IMR-90 (cell line): Measurements from ENCODE around the gene F11. TPM values are rescaled to one million over a fixed set of nuclear protein-coding genes. Genes with fewer than 3 reads are reported as not detected.

Experiments
- ATAC-seq: fragments of 200-7000 bp; cut with Tn5 transposase; 2 replicates; pipeline ENCODE4 v1.9.1; 2020; ENCODE audit warnings: low read depth, mild to moderate bottlenecking, moderate library complexity
- BruUV-seq: library from RNA; stranded (reverse); fragments of 400-500 nt; replicated peaks from 2 replicates; lab custom pipeline; 2021; lab: Mats Ljungman, UMichigan
- CTCF ChIA-PET: fragments of 300-600 bp; formaldehyde crosslinking; extraction: SDS; loops from one replicate; lab custom pipeline; 2021; ENCODE audit warnings: antibody characterized with exemption; lab: Yijun Ruan, JAX
- POLR2A ChIA-PET: fragments of 300-600 bp; sonication (Branson Sonifier 250); formaldehyde crosslinking; loops from one replicate; lab custom pipeline; 2022; ENCODE audit warnings: antibody characterized with exemption; ENCODE audit not compliant: unreplicated experiment; lab: Charles Lee
- DNase-seq: peaks from one replicate; pipeline ENCODE4 v3.0.0; 2013
- H2AFZ ChIP-seq: replicated peaks from 2 replicates; pipeline ENCODE3; 2013; ENCODE audit warnings: low read length, mild to moderate bottlenecking; ENCODE audit not compliant: poor library complexity
- H2AK5ac ChIP-seq: 2 replicates; pipeline ENCODE4 v1.6.1; 2013; ENCODE audit warnings: low read depth, low read length, inconsistent platforms
- H2AK9ac ChIP-seq: replicated peaks from 2 replicates; pipeline ENCODE3; 2013; ENCODE audit warnings: mild to moderate bottlenecking, low read depth, low read length, moderate library complexity; ENCODE audit not compliant: poor library complexity
- H2BK120ac ChIP-seq: 2 replicates; pipeline ENCODE4 v1.6.1; 2013; ENCODE audit warnings: low read depth, low read length, inconsistent platforms
- H2BK15ac ChIP-seq: 3 replicates; pipeline ENCODE4 v1.6.1; 2013; ENCODE audit warnings: low read depth, low read length, inconsistent platforms
- H2BK20ac ChIP-seq: 2 replicates; pipeline ENCODE4 v1.6.1; 2013; ENCODE audit warnings: low read depth, mild to moderate bottlenecking, inconsistent platforms, low read length, moderate library complexity
- H2BK5ac ChIP-seq: 2 replicates; pipeline ENCODE4 v1.6.1; 2013; ENCODE audit warnings: mild to moderate bottlenecking, low read depth, low read length, inconsistent platforms; ENCODE audit not compliant: poor library complexity, severe bottlenecking
- H3K14ac ChIP-seq: replicated peaks from 2 replicates; pipeline ENCODE4 v1.6.1; 2013; ENCODE audit warnings: low read depth, low read length, inconsistent platforms
- H3K18ac ChIP-seq: 2 replicates; pipeline ENCODE4 v1.6.1; 2013; ENCODE audit warnings: low read depth, low read length, control low read depth
- H3K23ac ChIP-seq: 2 replicates; pipeline ENCODE4 v1.6.1; 2013; ENCODE audit warnings: low read depth, low read length, inconsistent platforms
- H3K27ac ChIP-seq: 2 replicates; pipeline ENCODE4 v1.5.1; 2013; ENCODE audit warnings: mild to moderate bottlenecking, control low read depth, low read length; ENCODE audit not compliant: insufficient read depth
- H3K27me3 ChIP-seq: 2 replicates; pipeline ENCODE4 v1.6.1; 2013; ENCODE audit warnings: low read length; ENCODE audit not compliant: control insufficient read depth, insufficient read depth
- H3K36me3 ChIP-seq: 2 replicates; pipeline ENCODE4 v1.6.1; 2013; ENCODE audit warnings: low read length, mixed read lengths; ENCODE audit not compliant: control insufficient read depth, insufficient read depth
- H3K4ac ChIP-seq: 2 replicates; pipeline ENCODE4 v1.6.1; 2013; ENCODE audit warnings: low read depth, low read length, inconsistent platforms
- H3K4me1 ChIP-seq: 2 replicates; pipeline ENCODE4 v1.6.1; 2013; ENCODE audit warnings: low read length, mixed read lengths; ENCODE audit not compliant: control insufficient read depth, insufficient read depth
- H3K4me2 ChIP-seq: 2 replicates; pipeline ENCODE4 v1.6.1; 2013; ENCODE audit warnings: low read depth, mild to moderate bottlenecking, control low read depth, low read length, moderate library complexity
- H3K4me3 ChIP-seq: 2 replicates; pipeline ENCODE4 v1.5.1; 2013; ENCODE audit warnings: low read depth, mild to moderate bottlenecking, control low read depth, low read length, moderate library complexity; ENCODE audit not compliant: insufficient read depth
- H3K56ac ChIP-seq: 2 replicates; pipeline ENCODE4 v1.6.1; 2013; ENCODE audit warnings: low read length, inconsistent platforms; ENCODE audit not compliant: insufficient read depth; ENCODE audit errors: extremely low read depth
- H3K79me1 ChIP-seq, 2 experiments: 2 replicates each; pipeline ENCODE4 v1.6.1; 2013; ENCODE audit warnings: low read length in 2 of 2, inconsistent platforms in 1 of 2, low read depth in 1 of 2
- H3K9ac ChIP-seq: 2 replicates; pipeline ENCODE4 v1.6.1; 2013; ENCODE audit warnings: low read depth, low read length, control low read depth
- H3K9me1 ChIP-seq: 2 replicates; pipeline ENCODE4 v1.6.1; 2013; ENCODE audit warnings: low read length, inconsistent platforms; ENCODE audit not compliant: insufficient read depth
- H3K9me3 ChIP-seq: 2 replicates; pipeline ENCODE4 v1.6.1; 2013; ENCODE audit warnings: low read length; ENCODE audit not compliant: control insufficient read depth, insufficient read depth
- H4K20me1 ChIP-seq: 2 replicates; pipeline ENCODE4 v1.6.1; 2013; ENCODE audit warnings: low read length, inconsistent platforms; ENCODE audit not compliant: insufficient read depth
- H4K5ac ChIP-seq: 2 replicates; pipeline ENCODE4 v1.6.1; 2013; ENCODE audit warnings: mild to moderate bottlenecking, low read depth, low read length, control low read depth
- H4K8ac ChIP-seq, 2 experiments: 2 replicates each; pipeline ENCODE4 v1.6.1; 2013; ENCODE audit warnings: low read depth in 2 of 2, low read length in 2 of 2, control low read depth in 1 of 2, inconsistent platforms in 1 of 2
- H4K91ac ChIP-seq: 2 replicates; pipeline ENCODE4 v1.6.1; 2013; ENCODE audit warnings: low read depth, low read length, inconsistent platforms; ENCODE audit not compliant: insufficient read depth
- CEBPB ChIP-seq: IDR thresholded peaks from 2 replicates; pipeline ENCODE4 v1.6.1; 2012; ENCODE audit warnings: low read depth, low read length, improper control_type of control experiment
- FOS ChIP-seq: fragments of 150-350 bp; IDR thresholded peaks from 2 replicates; pipeline ENCODE4 v1.6.1; 2016; ENCODE audit warnings: low read depth, low read length
- MXI1 ChIP-seq: IDR thresholded peaks from 2 replicates; pipeline ENCODE4 v1.6.1; 2012; ENCODE audit warnings: low read depth, mild to moderate bottlenecking, low read length, moderate library complexity, borderline replicate concordance
- WGBS, 2 experiments: methylation state at CpG; one replicate each; pipeline versions ENCODE4 v1.1.5 to v1.1.7; 2013; ENCODE audit warnings: missing lambda C conversion rate in 2 of 2; ENCODE audit not compliant: insufficient read length in 1 of 2; ENCODE audit errors: extremely low coverage in 2 of 2; 5-methylcytosine and 5-hydroxymethylcytosine counted together
- dilution Hi-C: fragments of 300-500 bp; cut with HindIII; formaldehyde crosslinking; loops from one replicate; pipeline ENCODE4 v1.14.3; 2018; ENCODE audit warnings: low sequenced_read_pairs; ENCODE audit not compliant: unreplicated experiment
- in situ Hi-C: fragments of 300-500 bp; cut with MboI; formaldehyde crosslinking; loops from 3 replicates; pipeline ENCODE4 v1.14.3; 2019; ENCODE audit warnings: low sequenced_read_pairs, inconsistent platforms, mixed read lengths
- intact Hi-C: fragments of 100-400 bp; cut with micrococcal nuclease; formaldehyde crosslinking; loops from 2 replicates; pipeline ENCODE4 v1.10.0; 2022
- polyA plus RNA-seq, 3 experiments: library from polyadenylated mRNA; depleted of rRNA; stranded (reverse); fragments of >200 nt; gene quantifications; 2 replicates each; pipeline ENCODE4 v1.2.3, GENCODE V29; 2012; ENCODE audit warnings: low replicate concordance in 1 of 3
- total RNA-seq: library from RNA; depleted of rRNA; stranded (reverse); fragments of >200 nt; gene quantifications from 2 replicates; pipeline ENCODE4 v1.2.3, GENCODE V29; 2012

F11 gene
- total and polyA plus RNA-seq, 2 of the 4 experiments (the other 2 are of a cell fraction) = not detected

DNA sequence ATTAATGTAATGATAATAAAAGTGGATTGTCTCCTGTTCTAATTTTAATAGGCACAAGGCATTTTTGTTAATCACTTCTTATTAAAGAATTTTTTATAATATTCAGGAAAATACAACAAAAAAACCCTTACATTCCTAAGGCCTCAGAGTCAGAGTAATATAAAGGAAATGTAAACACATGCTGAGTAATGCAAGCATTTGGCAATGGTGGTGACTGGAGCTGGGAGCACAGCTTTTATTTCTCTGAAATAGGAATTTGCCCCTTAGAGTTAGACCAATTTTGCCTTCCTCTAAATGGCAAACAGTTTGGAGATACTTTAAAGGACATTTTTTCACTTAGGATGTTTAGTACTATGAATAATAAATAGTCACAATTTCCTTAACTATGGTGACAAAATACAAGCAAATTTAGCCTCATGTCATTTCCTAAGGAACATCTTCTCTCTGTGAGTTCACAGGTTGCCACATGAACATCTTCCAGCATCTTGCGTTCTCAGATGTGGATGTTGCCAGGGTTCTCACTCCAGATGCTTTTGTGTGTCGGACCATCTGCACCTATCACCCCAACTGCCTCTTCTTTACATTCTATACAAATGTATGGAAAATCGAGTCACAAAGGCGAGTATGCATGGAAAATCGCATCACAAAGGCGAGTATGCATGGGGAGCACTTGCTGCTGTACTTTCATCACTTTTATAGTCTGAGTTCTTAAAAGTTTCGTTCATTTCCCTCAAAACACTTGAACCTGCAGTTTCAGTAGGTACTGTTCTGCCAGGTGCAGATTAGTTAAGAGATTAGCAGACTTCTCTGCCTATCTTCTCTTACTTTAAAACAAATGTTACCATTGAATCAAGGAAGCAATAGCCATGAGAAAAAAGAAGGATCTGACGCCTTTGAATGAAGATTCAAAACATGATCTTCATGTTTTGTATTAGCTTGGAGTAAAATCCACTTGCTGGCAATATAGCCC, 15.9 kb upstream of the F11 start:
- H4K91ac ChIP-seq = peak overlapping the region; percentile 23; the same call in 1 of the 2 replicates
- intact Hi-C loops (no loop called here), in situ Hi-C loops (no loop called here), dilution Hi-C loops (no loop called here)
- DNase-seq (peak; percentile 85), ATAC-seq (peak; percentile 97)
- H2BK5ac ChIP-seq = peak overlapping the region; percentile 29
- no peak overlapping the region for H2AK5ac ChIP-seq
- H2BK120ac ChIP-seq = peak overlapping the region; percentile 54
- H3K9me3 ChIP-seq = no peaks in the 10 kb centered on the region
- peak overlapping the region; percentile 13; the same call in 1 of the 2 replicates for H3K23ac ChIP-seq
- no peak overlapping the region; the same call in 1 of the 2 replicates for H3K14ac ChIP-seq
- H3K4ac ChIP-seq = peak overlapping the region; percentile 58
- no peak overlapping the region for H2AK9ac ChIP-seq
- H3K9ac ChIP-seq = no peak overlapping the region
- H3K4me3 ChIP-seq = no peak overlapping the region
- POLR2A ChIA-PET = no interaction called here
- H3K56ac ChIP-seq = no peak overlapping the region
- no peak overlapping the region for H2AFZ ChIP-seq
- H3K27ac ChIP-seq = peak overlapping the region; percentile 34; the same call in 1 of the 2 replicates
- peak overlapping the region; percentile 44 for H2BK20ac ChIP-seq
- WGBS, 2 experiments = 67% methylated on average over 4 of the region's 8 CpGs; no CpG with 5 or more reads in 1 of the 2 experiments
- H3K4me2 ChIP-seq = peak overlapping the region; percentile 34
- H3K79me1 ChIP-seq = no peaks in the 10 kb centered on the region
- no TSS peak for BruUV-seq
- peak overlapping the region; percentile 81 for H3K18ac ChIP-seq
- H3K4me1 ChIP-seq = peaks cover 3% of the 10 kb centered on the region
- no peaks in the 10 kb centered on the region for H4K20me1 ChIP-seq
- peak overlapping the region; percentile 31; the same call in 1 of the 2 replicates for H4K5ac ChIP-seq
- H2BK15ac ChIP-seq = 0 out of 3 replicates have a peak overlapping the region, but pooled peaks have one; percentile 20
- H3K27me3 ChIP-seq = no peaks in the 10 kb centered on the region
- H3K9me1 ChIP-seq = no peaks in the 10 kb centered on the region
- no peaks in the 10 kb centered on the region for H3K36me3 ChIP-seq
- CTCF ChIA-PET = no interaction called here
- peak overlapping the region in 1 of 2 experiments; percentile 10; a peak in 1 of 4 replicates for H4K8ac ChIP-seq
- TF ChIP-seq CEBPB (peak; percentile 92), MXI1 (no peak), FOS (peak; percentile 91)
